Breast epithelium (tissue), 3 donors: ENCODE measurements around the gene GLRA1.

Experiments used
- POLR2A ChIP-seq: fragments of 450-650 bp; IDR thresholded peaks from one replicate; pipeline ENCODE4 v1.6.1; 2016; ENCODE audit warnings: antibody characterized with exemption, mild to moderate bottlenecking, moderate library complexity
- TF ChIP-seq, protein P1 (sequence below), 3 donors: fragments of 450-650 bp; IDR thresholded peaks; one replicate each; pipeline ENCODE4 v1.5.1; 2016 to 2017; ENCODE audit warnings: antibody characterized with exemption in 3 of 3, mild to moderate bottlenecking in 3 of 3, moderate library complexity in 3 of 3

DNA sequence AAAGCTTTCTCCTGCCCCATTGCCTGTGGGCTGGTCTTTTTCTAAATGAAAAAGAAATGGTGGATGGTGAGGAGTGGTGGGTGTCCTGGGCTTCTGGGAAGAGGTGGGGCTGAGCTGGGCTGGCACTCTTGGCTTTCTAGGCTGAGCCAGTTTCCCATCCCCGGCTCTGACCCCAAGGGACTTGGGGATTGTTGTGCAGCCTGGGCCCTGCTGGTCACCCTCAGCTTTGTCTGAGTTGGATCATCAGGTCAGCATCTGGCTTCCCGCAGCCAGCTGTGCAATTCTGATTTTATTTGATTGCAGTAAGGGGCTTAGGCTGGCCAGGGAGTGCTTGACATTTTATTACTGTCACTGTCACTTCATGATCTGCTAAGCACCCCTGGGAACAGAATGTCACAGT lies 25.3 kb downstream of the GLRA1 start:
- TF ChIP-seq, protein P1, sequence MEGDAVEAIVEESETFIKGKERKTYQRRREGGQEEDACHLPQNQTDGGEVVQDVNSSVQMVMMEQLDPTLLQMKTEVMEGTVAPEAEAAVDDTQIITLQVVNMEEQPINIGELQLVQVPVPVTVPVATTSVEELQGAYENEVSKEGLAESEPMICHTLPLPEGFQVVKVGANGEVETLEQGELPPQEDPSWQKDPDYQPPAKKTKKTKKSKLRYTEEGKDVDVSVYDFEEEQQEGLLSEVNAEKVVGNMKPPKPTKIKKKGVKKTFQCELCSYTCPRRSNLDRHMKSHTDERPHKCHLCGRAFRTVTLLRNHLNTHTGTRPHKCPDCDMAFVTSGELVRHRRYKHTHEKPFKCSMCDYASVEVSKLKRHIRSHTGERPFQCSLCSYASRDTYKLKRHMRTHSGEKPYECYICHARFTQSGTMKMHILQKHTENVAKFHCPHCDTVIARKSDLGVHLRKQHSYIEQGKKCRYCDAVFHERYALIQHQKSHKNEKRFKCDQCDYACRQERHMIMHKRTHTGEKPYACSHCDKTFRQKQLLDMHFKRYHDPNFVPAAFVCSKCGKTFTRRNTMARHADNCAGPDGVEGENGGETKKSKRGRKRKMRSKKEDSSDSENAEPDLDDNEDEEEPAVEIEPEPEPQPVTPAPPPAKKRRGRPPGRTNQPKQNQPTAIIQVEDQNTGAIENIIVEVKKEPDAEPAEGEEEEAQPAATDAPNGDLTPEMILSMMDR (IDR thresholded peaks at IDR 0.05), result no peak
- TF ChIP-seq POLR2A, result no peak
